Smooth muscle cell (in vitro differentiated cells): ENCODE measurements around the gene BRINP1. TPM values are rescaled to one million over a fixed set of nuclear protein-coding genes. Genes with fewer than 3 reads are reported as not detected.

Experiments used
- DNase-seq: peaks from one replicate; lab custom pipeline; 2025; ENCODE audit not compliant: unreplicated experiment; lab: John Stamatoyannopoulos, UW
- H2AFZ ChIP-seq: fragments of 200-600 bp; sonication (generic); 2 replicates; pipeline ENCODE4 v1.6.0; 2016; ENCODE audit warnings: antibody characterized with exemption, low read depth, mild to moderate bottlenecking
- H3F3A ChIP-seq: fragments of 200-600 bp; sonication (generic); 2 replicates; pipeline ENCODE4 v1.6.0; 2017; ENCODE audit warnings: antibody characterized with exemption, low read depth
- H3K27ac ChIP-seq: fragments of 200-600 bp; sonication (generic); 2 replicates; pipeline ENCODE4 v1.5.1; 2016; ENCODE audit warnings: low read depth, mild to moderate bottlenecking
- H3K27me3 ChIP-seq: fragments of 200-600 bp; sonication (generic); 2 replicates; pipeline ENCODE4 v1.6.1; 2016; ENCODE audit warnings: low read depth, mild to moderate bottlenecking
- H3K36me3 ChIP-seq: fragments of 200-600 bp; sonication (generic); 2 replicates; pipeline ENCODE4 v1.5.1; 2016; ENCODE audit warnings: low read depth
- H3K4me1 ChIP-seq: fragments of 200-600 bp; sonication (generic); 2 replicates; pipeline ENCODE4 v1.5.1; 2016; ENCODE audit warnings: low read depth
- H3K4me2 ChIP-seq: fragments of 200-600 bp; sonication (generic); 2 replicates; pipeline ENCODE4 v1.6.0; 2016; ENCODE audit warnings: mild to moderate bottlenecking
- H3K4me3 ChIP-seq: fragments of 200-600 bp; sonication (generic); 2 replicates; pipeline ENCODE4 v1.5.1; 2016; ENCODE audit warnings: mild to moderate bottlenecking
- H3K79me2 ChIP-seq: fragments of 200-600 bp; sonication (generic); 2 replicates; pipeline ENCODE4 v1.6.0; 2016; ENCODE audit warnings: low read depth, mild to moderate bottlenecking
- H3K9ac ChIP-seq: fragments of 200-600 bp; sonication (generic); 2 replicates; pipeline ENCODE4 v1.6.0; 2016; ENCODE audit warnings: low read depth
- H3K9me3 ChIP-seq: fragments of 200-600 bp; sonication (generic); replicated peaks from 2 replicates; pipeline ENCODE4 v1.5.1; 2016; ENCODE audit warnings: low read depth
- H4K20me1 ChIP-seq: fragments of 200-600 bp; sonication (generic); 2 replicates; pipeline ENCODE4 v1.6.0; 2016; ENCODE audit warnings: low read depth
- WGBS: methylation state at CpG from one replicate; pipeline ENCODE4 v1.1.7; 2016; ENCODE audit warnings: low lambda C conversion rate; 5-methylcytosine and 5-hydroxymethylcytosine counted together
- polyA plus RNA-seq: library from polyadenylated mRNA; unstranded; fragments of >200 nt; fragmentation: Nextera tagmentation; extraction: Ambion mirVana; gene quantifications from 2 replicates; pipeline ENCODE4 v1.2.1, GENCODE V29; 2016
- total RNA-seq: library from RNA; depleted of rRNA; stranded (reverse); fragments of >200 nt; gene quantifications from 2 replicates; pipeline ENCODE4 v1.2.3, GENCODE V29; 2014
- TF ChIP-seq, protein P1 (sequence below): fragments of 200-600 bp; sonication (generic); IDR thresholded peaks from 2 replicates; pipeline ENCODE4 v1.5.1; 2017; ENCODE audit warnings: borderline replicate concordance, mild to moderate bottlenecking, antibody characterized with exemption; ENCODE audit not compliant: insufficient read depth, poor library complexity, severe bottlenecking

The BRINP1 gene
- total and polyA plus RNA-seq, 2 experiments from 2014 or later, result 0.19 to 0.45 TPM

DNA sequence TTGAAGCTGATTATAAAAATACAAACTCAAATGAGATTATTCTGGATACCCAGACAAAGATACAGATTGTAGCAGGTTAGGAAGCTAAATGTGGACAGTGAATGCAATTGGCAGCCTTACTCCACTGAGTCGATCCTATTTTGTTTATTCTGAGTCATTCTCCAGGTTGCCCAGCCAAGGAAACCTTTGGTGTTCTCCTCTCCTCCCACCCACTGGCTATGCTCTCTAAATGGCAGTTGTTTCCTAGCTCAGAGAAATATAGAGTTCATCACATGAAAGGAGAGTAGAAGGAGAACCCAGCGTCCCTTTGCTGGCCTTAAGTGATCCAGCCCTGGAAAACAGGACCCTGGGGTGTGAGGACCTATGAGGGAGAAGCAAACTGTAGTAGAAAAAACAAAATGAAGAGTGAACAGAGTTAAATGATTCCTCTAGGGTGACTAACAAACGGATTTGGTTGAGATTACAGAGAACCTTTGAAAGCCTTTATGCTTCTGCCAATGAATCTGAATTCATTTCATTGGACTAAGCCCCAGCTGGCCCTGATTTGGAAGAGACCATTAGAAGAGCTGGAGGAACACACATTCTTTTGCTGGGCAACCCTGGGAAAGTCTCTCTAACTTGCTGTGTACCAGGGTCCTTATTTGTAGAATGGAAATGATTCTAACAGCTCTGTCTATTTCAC lies 95.1 kb downstream of the BRINP1 start:
- no peak overlapping the region for H2AFZ ChIP-seq
- WGBS, result 68% methylated on average over 3 of the region's 3 CpGs

DNA sequence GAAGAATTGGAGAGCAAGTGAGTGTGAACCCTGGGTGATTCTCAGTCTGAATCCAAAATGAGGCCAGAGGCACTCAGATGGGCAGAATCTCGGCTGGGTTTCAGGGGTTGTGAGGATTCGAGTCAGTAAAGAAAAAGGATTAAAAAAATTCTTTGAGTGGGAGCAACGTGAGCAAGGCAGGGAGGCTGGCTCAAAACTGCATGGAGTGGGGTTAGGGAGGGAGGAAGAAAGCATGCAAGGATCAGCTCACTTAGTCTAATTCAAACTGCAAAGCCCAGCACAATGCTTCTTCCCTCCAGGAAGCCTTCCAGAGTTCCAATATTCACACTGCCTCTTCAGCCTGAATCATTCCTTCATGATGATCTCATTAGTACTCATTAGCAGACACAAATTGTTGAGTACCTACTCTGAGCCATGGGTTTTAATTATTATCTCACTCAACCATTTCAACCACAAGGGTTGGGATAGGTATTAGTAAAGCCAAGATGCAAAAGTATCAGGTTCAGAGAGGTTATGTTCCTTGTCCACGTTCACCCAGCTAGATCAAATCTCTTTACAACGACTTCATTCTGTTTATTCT lies 95.8 kb downstream of the BRINP1 start:
- no peaks in the 10 kb centered on the region for H3K9me3 ChIP-seq
- H3K79me2 ChIP-seq, result no peaks in the 10 kb centered on the region
- WGBS, result 64% methylated on average over 5 of the region's 5 CpGs
- peaks cover 2% of the 10 kb centered on the region for H3K4me1 ChIP-seq
- H3K4me2 ChIP-seq, result no peak overlapping the region
- peaks cover 14% of the 10 kb centered on the region for H3K27me3 ChIP-seq
- H3K27ac ChIP-seq, result no peak overlapping the region
- H2AFZ ChIP-seq, result no peak overlapping the region
- DNase-seq, result no peak
- no peaks in the 10 kb centered on the region for H3K36me3 ChIP-seq
- no peaks in the 10 kb centered on the region for H4K20me1 ChIP-seq
- H3K9ac ChIP-seq, result no peak overlapping the region
- TF ChIP-seq, protein P1, sequence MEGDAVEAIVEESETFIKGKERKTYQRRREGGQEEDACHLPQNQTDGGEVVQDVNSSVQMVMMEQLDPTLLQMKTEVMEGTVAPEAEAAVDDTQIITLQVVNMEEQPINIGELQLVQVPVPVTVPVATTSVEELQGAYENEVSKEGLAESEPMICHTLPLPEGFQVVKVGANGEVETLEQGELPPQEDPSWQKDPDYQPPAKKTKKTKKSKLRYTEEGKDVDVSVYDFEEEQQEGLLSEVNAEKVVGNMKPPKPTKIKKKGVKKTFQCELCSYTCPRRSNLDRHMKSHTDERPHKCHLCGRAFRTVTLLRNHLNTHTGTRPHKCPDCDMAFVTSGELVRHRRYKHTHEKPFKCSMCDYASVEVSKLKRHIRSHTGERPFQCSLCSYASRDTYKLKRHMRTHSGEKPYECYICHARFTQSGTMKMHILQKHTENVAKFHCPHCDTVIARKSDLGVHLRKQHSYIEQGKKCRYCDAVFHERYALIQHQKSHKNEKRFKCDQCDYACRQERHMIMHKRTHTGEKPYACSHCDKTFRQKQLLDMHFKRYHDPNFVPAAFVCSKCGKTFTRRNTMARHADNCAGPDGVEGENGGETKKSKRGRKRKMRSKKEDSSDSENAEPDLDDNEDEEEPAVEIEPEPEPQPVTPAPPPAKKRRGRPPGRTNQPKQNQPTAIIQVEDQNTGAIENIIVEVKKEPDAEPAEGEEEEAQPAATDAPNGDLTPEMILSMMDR, result no peak
- no peaks in the 10 kb centered on the region for H3F3A ChIP-seq
- no peak overlapping the region for H3K4me3 ChIP-seq

More for the DNA sequence above, 95.1 kb downstream of the BRINP1 start:
- no peak overlapping the region for H3K4me2 ChIP-seq
- no peaks in the 10 kb centered on the region for H3K36me3 ChIP-seq
- peaks cover 14% of the 10 kb centered on the region for H3K27me3 ChIP-seq
- H3K9ac ChIP-seq, result no peak overlapping the region
- H3F3A ChIP-seq, result no peaks in the 10 kb centered on the region
- H3K4me1 ChIP-seq, result peaks cover 2% of the 10 kb centered on the region
- TF ChIP-seq, protein P1, result no peak
- H3K9me3 ChIP-seq, result no peaks in the 10 kb centered on the region
- H4K20me1 ChIP-seq, result no peaks in the 10 kb centered on the region
- no peak overlapping the region for H3K4me3 ChIP-seq
- DNase-seq, result no peak
- no peaks in the 10 kb centered on the region for H3K79me2 ChIP-seq
- H3K27ac ChIP-seq, result no peak overlapping the region

DNA sequence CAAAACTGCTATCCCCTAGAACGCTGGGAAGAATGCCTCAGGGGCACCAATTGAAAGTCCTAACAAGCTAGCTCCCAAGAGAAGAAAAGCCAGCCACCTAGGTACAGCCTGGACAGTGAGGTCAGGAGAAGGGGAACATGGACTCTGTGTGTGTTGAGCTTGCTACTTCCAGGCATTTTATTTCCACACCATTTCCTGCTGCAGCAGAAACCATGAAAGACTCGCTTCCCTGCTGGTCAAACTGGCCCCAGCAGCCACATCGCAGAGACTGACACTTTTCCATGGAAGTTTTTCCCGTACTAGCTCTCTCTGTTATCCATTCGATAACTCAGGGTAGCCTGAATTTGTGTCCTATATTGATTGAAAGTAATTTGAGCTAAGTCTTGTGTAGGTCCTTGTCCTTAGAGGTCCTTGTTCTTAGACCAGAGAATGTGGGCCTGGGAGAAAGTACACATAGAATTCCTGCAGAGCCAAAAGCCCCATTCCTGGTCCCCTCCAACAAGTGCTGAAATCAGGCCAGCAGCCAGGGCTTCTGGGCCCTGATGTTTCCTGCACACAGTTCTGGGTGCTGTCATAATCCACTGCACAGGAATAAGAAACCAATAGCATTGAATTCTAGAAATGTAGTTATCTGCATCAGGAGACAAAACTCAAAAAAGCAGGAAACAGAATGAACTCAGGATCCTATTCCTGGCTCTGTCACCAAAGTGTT lies 96.6 kb downstream of the BRINP1 start:
- Histone ChIP-seq H3K4me3 (no peak overlapping the region), H3K79me2 (no peaks in the 10 kb centered on the region), H3K4me1 (no peaks in the 10 kb centered on the region), H3K9ac (no peak overlapping the region), H3K27ac (no peak overlapping the region), H3K36me3 (no peaks in the 10 kb centered on the region), H3K9me3 (no peaks in the 10 kb centered on the region), H2AFZ (no peak overlapping the region), H4K20me1 (no peaks in the 10 kb centered on the region), H3F3A (no peaks in the 10 kb centered on the region), H3K27me3 (peaks cover 14% of the 10 kb centered on the region), H3K4me2 (no peak overlapping the region)
- TF ChIP-seq, protein P1, result no peak
- no peak for DNase-seq
- WGBS, result 73% methylated on average over 5 of the region's 5 CpGs
